Liver (tissue), 9 donors: Measurements from ENCODE around the gene CACNG4. TPM values are rescaled to one million over a fixed set of nuclear protein-coding genes. Genes with fewer than 3 reads are reported as not detected.

ENCODE experiments used
- DNase-seq: peaks from one replicate; pipeline ENCODE4 v3.0.0-alpha.2; 2017; ENCODE audit warnings: low spot score
- H3K27ac ChIP-seq, 2 donors: one replicate each; pipeline ENCODE4 v1.7.0; 2013; ENCODE audit warnings: inconsistent platforms in 2 of 2, low read length in 2 of 2, control low read depth in 1 of 2, low read depth in 1 of 2, mild to moderate bottlenecking in 1 of 2
- H3K27me3 ChIP-seq, 4 donors: one replicate each; pipeline versions ENCODE4 v1.6.1 to v1.7.0; 2013; ENCODE audit warnings: low read length in 3 of 4, inconsistent platforms in 1 of 4, mild to moderate bottlenecking in 1 of 4, moderate library complexity in 1 of 4; ENCODE audit not compliant: control insufficient read depth in 4 of 4, insufficient read depth in 4 of 4
- H3K36me3 ChIP-seq, 4 donors: one replicate each; pipeline versions ENCODE4 v1.6.1 to v1.7.0; 2013; ENCODE audit warnings: low read length in 3 of 4, mild to moderate bottlenecking in 3 of 4, low read depth in 1 of 4, moderate library complexity in 1 of 4; ENCODE audit not compliant: control insufficient read depth in 4 of 4, insufficient read depth in 3 of 4
- H3K4me1 ChIP-seq, 4 donors: one replicate each; pipeline versions ENCODE4 v1.6.1 to v1.7.0; 2013; ENCODE audit warnings: low read length in 3 of 4, mild to moderate bottlenecking in 3 of 4, moderate library complexity in 1 of 4; ENCODE audit not compliant: control insufficient read depth in 4 of 4, insufficient read depth in 4 of 4
- H3K4me3 ChIP-seq, 3 donors: one replicate each; pipeline versions ENCODE4 v1.6.1 to v1.7.0; 2013; ENCODE audit warnings: low read length in 3 of 3, control low read depth in 1 of 3, low read depth in 1 of 3, mild to moderate bottlenecking in 1 of 3
- H3K9ac ChIP-seq, 2 donors: one replicate each; pipeline ENCODE4 v1.7.0; 2013; ENCODE audit warnings: low read length in 2 of 2, mild to moderate bottlenecking in 2 of 2, moderate library complexity in 2 of 2, control low read depth in 1 of 2, low read depth in 1 of 2
- H3K9me3 ChIP-seq, 4 donors: one replicate each; pipeline versions ENCODE4 v1.6.1 to v1.7.0; 2013; ENCODE audit warnings: low read length in 3 of 4; ENCODE audit not compliant: control insufficient read depth in 4 of 4
- FOXA1 ChIP-seq: IDR thresholded peaks from 2 replicates; pipeline ENCODE4 v1.6.1; 2016; ENCODE audit warnings: antibody characterized with exemption
- GABPA ChIP-seq, 2 donors: IDR thresholded peaks in 1 of 2; conservative IDR thresholded peaks in 1 of 2; 2 replicates each; pipeline ENCODE4 v1.6.1; 2016; ENCODE audit warnings: antibody characterized with exemption in 2 of 2, mild to moderate bottlenecking in 1 of 2, moderate library complexity in 1 of 2
- HNF4A ChIP-seq, 2 donors: conservative IDR thresholded peaks; 2 replicates each; pipeline ENCODE4 v1.6.1; 2016; ENCODE audit warnings: antibody characterized with exemption in 2 of 2, mild to moderate bottlenecking in 2 of 2
- HNF4G ChIP-seq: IDR thresholded peaks from 2 replicates; pipeline ENCODE4 v1.6.1; 2016; ENCODE audit warnings: antibody characterized with exemption
- NR2F2 ChIP-seq: IDR thresholded peaks from 2 replicates; pipeline ENCODE4 v1.6.1; 2016; ENCODE audit warnings: antibody characterized with exemption
- RAD21 ChIP-seq, 2 donors: IDR thresholded peaks; 2 replicates each; pipeline ENCODE4 v1.6.1; 2016; ENCODE audit warnings: antibody characterized with exemption in 2 of 2, mild to moderate bottlenecking in 2 of 2
- RXRA ChIP-seq, 2 donors: IDR thresholded peaks; 2 replicates each; pipeline ENCODE4 v1.6.1; 2017 to 2018; ENCODE audit warnings: antibody characterized with exemption in 2 of 2, mild to moderate bottlenecking in 1 of 2
- SP1 ChIP-seq: IDR thresholded peaks from 2 replicates; pipeline ENCODE4 v1.6.1; 2018; ENCODE audit warnings: antibody characterized with exemption, mild to moderate bottlenecking
- YY1 ChIP-seq: IDR thresholded peaks from 2 replicates; pipeline ENCODE4 v1.6.1; 2016; ENCODE audit warnings: antibody characterized with exemption, mild to moderate bottlenecking
- WGBS: extraction: QIAGEN DNeasy Blood & Tissue Kit; methylation state at CpG from one replicate; pipeline ENCODE4 v1.1.7; 2013; 5-methylcytosine and 5-hydroxymethylcytosine counted together
- polyA plus RNA-seq, 2 donors: library from polyadenylated mRNA; stranded (reverse) in 1 of 2; unstranded in 1 of 2; fragments of 200-250 nt in 1 of 2; fragments of >200 nt in 1 of 2; fragmentation: Nextera tagmentation in 1 of 2; extraction: Ambion mirVana in 1 of 2; gene quantifications; one replicate each; pipeline versions ENCODE4 v1.2.1 to v1.2.3, GENCODE V29; 2013 to 2015
- total RNA-seq, 2 donors: library from RNA; depleted of rRNA; stranded (reverse); fragments of >200 nt; gene quantifications; one replicate each; pipeline ENCODE4 v1.2.3, GENCODE V29; 2014
- TF ChIP-seq, protein P1 (sequence below): IDR thresholded peaks from 2 replicates; pipeline ENCODE4 v1.6.1; 2016; ENCODE audit warnings: antibody characterized with exemption, mild to moderate bottlenecking
- TF ChIP-seq, protein P2 (sequence below): fragments of 150-350 bp; IDR thresholded peaks from 2 replicates; pipeline ENCODE4 v1.5.1; 2017; ENCODE audit warnings: improper control_type of control experiment, low read depth, low read length; ENCODE audit not compliant: missing input control
- TF ChIP-seq, protein P3 (sequence below): IDR thresholded peaks from 2 replicates; pipeline ENCODE4 v1.6.1; 2016; ENCODE audit warnings: antibody characterized with exemption
- TF ChIP-seq, protein P4 (sequence below): IDR thresholded peaks from 2 replicates; pipeline ENCODE4 v1.6.1; 2016; ENCODE audit warnings: antibody characterized with exemption
- TF ChIP-seq, protein P5 (sequence below): IDR thresholded peaks from 2 replicates; pipeline ENCODE4 v1.6.1; 2016; ENCODE audit warnings: antibody characterized with exemption
- donor health status: healthy.
- donor health status: healthy.
- donor health status: healthy.
- donor health status: healthy.
- donor health status: healthy.

Gene CACNG4
- total and polyA plus RNA-seq, 4 donors: 0.02 to 0.09 (median 0.08) TPM; not detected in 1

DNA sequence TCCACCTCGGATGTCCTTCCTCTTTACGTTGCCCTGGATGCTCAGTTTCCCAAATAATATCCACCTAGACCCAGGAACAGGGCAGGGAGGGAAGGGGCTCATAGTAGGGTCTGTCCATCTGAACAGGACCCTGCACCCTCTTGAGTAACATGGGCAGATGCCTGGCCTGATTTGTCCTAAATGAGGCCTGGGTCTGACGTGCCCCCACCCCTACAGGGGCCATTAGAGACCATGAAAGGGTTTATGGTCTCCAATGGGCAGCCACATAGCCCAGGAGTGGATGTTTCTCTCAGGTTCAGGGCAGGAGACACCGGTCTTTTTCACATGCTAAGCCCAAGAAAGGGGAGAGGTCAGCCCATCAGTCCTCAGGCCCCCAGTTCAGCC, 86.6 kb downstream of the CACNG4 start:
- DNase-seq: no peak
- Histone ChIP-seq H3K4me1 (no peaks in the 10 kb centered on the region), H3K9ac (no peak overlapping the region), H3K9me3 (peaks cover 3 to 14% (median 4%) of the 10 kb centered on the region in 4 donors), H3K27ac (no peak overlapping the region), H3K4me3 (no peak overlapping the region), H3K36me3 (no peaks in the 10 kb centered on the region), H3K27me3 (no peaks in the 10 kb centered on the region)
- TF ChIP-seq NR2F2 (no peak), HNF4G (no peak), SP1 (no peak), RAD21 (IDR thresholded peaks at IDR 0.05) (no peak), YY1 (no peak), GABPA (IDR thresholded peaks at IDR 0.05 in 1 of 2, conservative IDR thresholded peaks at IDR 0.05 in 1 of 2) (no peak), FOXA1 (no peak), RXRA (IDR thresholded peaks at IDR 0.05) (no peak), HNF4A (conservative IDR thresholded peaks at IDR 0.05) (no peak)
- TF ChIP-seq, protein P1, sequence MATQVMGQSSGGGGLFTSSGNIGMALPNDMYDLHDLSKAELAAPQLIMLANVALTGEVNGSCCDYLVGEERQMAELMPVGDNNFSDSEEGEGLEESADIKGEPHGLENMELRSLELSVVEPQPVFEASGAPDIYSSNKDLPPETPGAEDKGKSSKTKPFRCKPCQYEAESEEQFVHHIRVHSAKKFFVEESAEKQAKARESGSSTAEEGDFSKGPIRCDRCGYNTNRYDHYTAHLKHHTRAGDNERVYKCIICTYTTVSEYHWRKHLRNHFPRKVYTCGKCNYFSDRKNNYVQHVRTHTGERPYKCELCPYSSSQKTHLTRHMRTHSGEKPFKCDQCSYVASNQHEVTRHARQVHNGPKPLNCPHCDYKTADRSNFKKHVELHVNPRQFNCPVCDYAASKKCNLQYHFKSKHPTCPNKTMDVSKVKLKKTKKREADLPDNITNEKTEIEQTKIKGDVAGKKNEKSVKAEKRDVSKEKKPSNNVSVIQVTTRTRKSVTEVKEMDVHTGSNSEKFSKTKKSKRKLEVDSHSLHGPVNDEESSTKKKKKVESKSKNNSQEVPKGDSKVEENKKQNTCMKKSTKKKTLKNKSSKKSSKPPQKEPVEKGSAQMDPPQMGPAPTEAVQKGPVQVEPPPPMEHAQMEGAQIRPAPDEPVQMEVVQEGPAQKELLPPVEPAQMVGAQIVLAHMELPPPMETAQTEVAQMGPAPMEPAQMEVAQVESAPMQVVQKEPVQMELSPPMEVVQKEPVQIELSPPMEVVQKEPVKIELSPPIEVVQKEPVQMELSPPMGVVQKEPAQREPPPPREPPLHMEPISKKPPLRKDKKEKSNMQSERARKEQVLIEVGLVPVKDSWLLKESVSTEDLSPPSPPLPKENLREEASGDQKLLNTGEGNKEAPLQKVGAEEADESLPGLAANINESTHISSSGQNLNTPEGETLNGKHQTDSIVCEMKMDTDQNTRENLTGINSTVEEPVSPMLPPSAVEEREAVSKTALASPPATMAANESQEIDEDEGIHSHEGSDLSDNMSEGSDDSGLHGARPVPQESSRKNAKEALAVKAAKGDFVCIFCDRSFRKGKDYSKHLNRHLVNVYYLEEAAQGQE: no peak
- TF ChIP-seq, protein P2, sequence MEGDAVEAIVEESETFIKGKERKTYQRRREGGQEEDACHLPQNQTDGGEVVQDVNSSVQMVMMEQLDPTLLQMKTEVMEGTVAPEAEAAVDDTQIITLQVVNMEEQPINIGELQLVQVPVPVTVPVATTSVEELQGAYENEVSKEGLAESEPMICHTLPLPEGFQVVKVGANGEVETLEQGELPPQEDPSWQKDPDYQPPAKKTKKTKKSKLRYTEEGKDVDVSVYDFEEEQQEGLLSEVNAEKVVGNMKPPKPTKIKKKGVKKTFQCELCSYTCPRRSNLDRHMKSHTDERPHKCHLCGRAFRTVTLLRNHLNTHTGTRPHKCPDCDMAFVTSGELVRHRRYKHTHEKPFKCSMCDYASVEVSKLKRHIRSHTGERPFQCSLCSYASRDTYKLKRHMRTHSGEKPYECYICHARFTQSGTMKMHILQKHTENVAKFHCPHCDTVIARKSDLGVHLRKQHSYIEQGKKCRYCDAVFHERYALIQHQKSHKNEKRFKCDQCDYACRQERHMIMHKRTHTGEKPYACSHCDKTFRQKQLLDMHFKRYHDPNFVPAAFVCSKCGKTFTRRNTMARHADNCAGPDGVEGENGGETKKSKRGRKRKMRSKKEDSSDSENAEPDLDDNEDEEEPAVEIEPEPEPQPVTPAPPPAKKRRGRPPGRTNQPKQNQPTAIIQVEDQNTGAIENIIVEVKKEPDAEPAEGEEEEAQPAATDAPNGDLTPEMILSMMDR: no peak
- TF ChIP-seq, protein P3, sequence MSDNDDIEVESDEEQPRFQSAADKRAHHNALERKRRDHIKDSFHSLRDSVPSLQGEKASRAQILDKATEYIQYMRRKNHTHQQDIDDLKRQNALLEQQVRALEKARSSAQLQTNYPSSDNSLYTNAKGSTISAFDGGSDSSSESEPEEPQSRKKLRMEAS: no peak
- TF ChIP-seq, protein P4, sequence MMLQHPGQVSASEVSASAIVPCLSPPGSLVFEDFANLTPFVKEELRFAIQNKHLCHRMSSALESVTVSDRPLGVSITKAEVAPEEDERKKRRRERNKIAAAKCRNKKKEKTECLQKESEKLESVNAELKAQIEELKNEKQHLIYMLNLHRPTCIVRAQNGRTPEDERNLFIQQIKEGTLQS: no peak
- WGBS: 90% methylated on average over 4 of the region's 4 CpGs

DNA sequence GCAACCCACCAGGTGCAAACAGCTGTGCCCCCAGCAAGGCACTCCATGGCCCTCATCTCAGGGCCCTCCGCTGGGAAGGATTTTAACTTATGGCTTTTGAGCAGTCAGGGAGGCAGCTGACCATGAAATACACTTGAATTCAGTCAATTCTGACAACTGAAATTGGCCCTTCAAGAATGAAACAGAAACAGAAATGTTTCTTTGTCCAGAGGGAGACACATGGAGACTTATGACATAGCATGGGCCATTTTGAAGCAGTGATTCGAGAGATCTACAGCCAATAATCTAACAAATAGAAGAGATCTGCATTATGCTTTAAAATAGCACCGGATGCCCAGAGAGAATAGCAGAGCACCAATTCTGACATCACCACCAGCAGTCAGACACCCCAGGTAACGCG, 87.3 kb downstream of the CACNG4 start:
- 96% methylated on average over 5 of the region's 5 CpGs for WGBS
- Histone ChIP-seq H3K9me3 (peaks cover 3 to 14% (median 4%) of the 10 kb centered on the region in 4 donors), H3K27ac (no peak overlapping the region), H3K4me3 (no peak overlapping the region), H3K9ac (no peak overlapping the region), H3K4me1 (no peaks in the 10 kb centered on the region), H3K36me3 (no peaks in the 10 kb centered on the region), H3K27me3 (no peaks in the 10 kb centered on the region)
- no peak for TF ChIP-seq HNF4A (conservative IDR thresholded peaks at IDR 0.05)
- TF ChIP-seq, protein P5, sequence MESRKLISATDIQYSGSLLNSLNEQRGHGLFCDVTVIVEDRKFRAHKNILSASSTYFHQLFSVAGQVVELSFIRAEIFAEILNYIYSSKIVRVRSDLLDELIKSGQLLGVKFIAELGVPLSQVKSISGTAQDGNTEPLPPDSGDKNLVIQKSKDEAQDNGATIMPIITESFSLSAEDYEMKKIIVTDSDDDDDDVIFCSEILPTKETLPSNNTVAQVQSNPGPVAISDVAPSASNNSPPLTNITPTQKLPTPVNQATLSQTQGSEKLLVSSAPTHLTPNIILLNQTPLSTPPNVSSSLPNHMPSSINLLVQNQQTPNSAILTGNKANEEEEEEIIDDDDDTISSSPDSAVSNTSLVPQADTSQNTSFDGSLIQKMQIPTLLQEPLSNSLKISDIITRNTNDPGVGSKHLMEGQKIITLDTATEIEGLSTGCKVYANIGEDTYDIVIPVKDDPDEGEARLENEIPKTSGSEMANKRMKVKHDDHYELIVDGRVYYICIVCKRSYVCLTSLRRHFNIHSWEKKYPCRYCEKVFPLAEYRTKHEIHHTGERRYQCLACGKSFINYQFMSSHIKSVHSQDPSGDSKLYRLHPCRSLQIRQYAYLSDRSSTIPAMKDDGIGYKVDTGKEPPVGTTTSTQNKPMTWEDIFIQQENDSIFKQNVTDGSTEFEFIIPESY: no peak
- TF ChIP-seq, protein P1: no peak
- DNase-seq: no peak
